Stimulated activated CD8-positive, alpha-beta memory T cell treated with anti-CD3 and anti-CD28 coated beads, Interleukin-15, amount 100 ng/mL, for 24 hours (primary cell): ENCODE results near the gene LRRFIP1.

ENCODE experiments used
- DNase-seq: peaks from one replicate; pipeline ENCODE4 v3.0.0-alpha.2; 2020; ENCODE audit warnings: low read depth

The LRRFIP1 gene

GRCh38 chr2:237639052-237639835, 11.9 kb downstream of the LRRFIP1 start:
- no peak for DNase-seq

- DNase-seq = no peak
These were observed 12.4 kb downstream of the LRRFIP1 start for GRCh38 chr2:237639836-237640220.

- DNase-seq = no peak
These were observed 13.2 kb downstream of the LRRFIP1 start for GRCh38 chr2:237640493-237640998.

GRCh38 chr2:237642038-237642734, 14.8 kb downstream of the LRRFIP1 start:
- DNase-seq = no peak

GRCh38 chr2:237643066-237643465, 15.7 kb downstream of the LRRFIP1 start:
- no peak for DNase-seq

- DNase-seq = no peak
These were observed 16.4 kb downstream of the LRRFIP1 start for GRCh38 chr2:237643582-237644380.

GRCh38 chr2:237644381-237644703, 17.0 kb downstream of the LRRFIP1 start:
- DNase-seq = no peak

- DNase-seq = no peak
These were observed 17.9 kb downstream of the LRRFIP1 start for GRCh38 chr2:237645261-237645660.

- no peak for DNase-seq
These were observed 20.0 kb downstream of the LRRFIP1 start for GRCh38 chr2:237647176-237648015.

- DNase-seq = no peak
These were observed 20.6 kb downstream of the LRRFIP1 start for GRCh38 chr2:237648016-237648381.

GRCh38 chr2:237649541-237650454, 22.4 kb downstream of the LRRFIP1 start:
- no peak for DNase-seq

- DNase-seq = no peak
These were observed 23.1 kb downstream of the LRRFIP1 start for GRCh38 chr2:237650455-237650850.

- no peak for DNase-seq
These were observed 24.4 kb downstream of the LRRFIP1 start for GRCh38 chr2:237651761-237652160.

- no peak for DNase-seq
These were observed 24.8 kb downstream of the LRRFIP1 start for GRCh38 chr2:237652181-237652580.

GRCh38 chr2:237652854-237653253, 25.5 kb downstream of the LRRFIP1 start:
- DNase-seq = no peak

GRCh38 chr2:237653776-237654558, 26.6 kb downstream of the LRRFIP1 start:
- no peak for DNase-seq

- no peak for DNase-seq
These were observed 29.7 kb downstream of the LRRFIP1 start for GRCh38 chr2:237657063-237657462.

GRCh38 chr2:237660381-237660900, 33.1 kb downstream of the LRRFIP1 start:
- DNase-seq = no peak

GRCh38 chr2:237661270-237661669, 33.9 kb downstream of the LRRFIP1 start:
- DNase-seq = no peak
